ENCODE results near the gene RIN1.

RIN1 gene

DNA sequence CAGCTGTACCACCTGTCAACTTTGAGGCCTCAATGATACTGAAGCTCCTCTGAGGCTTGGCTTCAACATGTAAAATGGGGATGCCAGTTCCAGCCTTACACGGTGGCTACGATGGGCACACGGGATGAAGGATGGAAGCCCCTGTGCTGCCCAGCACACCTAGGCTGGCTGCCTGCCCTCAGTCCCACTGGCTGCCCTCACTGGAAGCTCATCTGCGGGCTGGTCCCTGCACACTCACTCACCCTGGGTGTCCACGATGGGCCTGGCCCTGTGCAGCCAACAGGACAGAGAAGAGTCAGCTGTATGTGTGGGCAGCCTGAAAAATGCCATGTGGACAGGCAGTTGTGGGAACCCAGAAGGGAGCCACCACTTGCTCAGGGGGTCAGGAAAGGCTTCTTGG lies 49.5 kb downstream of the RIN1 start:
- TF ChIP-seq, protein P1, sequence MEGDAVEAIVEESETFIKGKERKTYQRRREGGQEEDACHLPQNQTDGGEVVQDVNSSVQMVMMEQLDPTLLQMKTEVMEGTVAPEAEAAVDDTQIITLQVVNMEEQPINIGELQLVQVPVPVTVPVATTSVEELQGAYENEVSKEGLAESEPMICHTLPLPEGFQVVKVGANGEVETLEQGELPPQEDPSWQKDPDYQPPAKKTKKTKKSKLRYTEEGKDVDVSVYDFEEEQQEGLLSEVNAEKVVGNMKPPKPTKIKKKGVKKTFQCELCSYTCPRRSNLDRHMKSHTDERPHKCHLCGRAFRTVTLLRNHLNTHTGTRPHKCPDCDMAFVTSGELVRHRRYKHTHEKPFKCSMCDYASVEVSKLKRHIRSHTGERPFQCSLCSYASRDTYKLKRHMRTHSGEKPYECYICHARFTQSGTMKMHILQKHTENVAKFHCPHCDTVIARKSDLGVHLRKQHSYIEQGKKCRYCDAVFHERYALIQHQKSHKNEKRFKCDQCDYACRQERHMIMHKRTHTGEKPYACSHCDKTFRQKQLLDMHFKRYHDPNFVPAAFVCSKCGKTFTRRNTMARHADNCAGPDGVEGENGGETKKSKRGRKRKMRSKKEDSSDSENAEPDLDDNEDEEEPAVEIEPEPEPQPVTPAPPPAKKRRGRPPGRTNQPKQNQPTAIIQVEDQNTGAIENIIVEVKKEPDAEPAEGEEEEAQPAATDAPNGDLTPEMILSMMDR (conservative IDR thresholded peaks at IDR 0.05; ENCODE audit: low read depth, low read length) = no peak
- H3K4me3 ChIP-seq (ENCODE audit: low read depth, low read length) = no peak overlapping the region
- no peak for DNase-seq (ENCODE audit: low read depth)

DNA sequence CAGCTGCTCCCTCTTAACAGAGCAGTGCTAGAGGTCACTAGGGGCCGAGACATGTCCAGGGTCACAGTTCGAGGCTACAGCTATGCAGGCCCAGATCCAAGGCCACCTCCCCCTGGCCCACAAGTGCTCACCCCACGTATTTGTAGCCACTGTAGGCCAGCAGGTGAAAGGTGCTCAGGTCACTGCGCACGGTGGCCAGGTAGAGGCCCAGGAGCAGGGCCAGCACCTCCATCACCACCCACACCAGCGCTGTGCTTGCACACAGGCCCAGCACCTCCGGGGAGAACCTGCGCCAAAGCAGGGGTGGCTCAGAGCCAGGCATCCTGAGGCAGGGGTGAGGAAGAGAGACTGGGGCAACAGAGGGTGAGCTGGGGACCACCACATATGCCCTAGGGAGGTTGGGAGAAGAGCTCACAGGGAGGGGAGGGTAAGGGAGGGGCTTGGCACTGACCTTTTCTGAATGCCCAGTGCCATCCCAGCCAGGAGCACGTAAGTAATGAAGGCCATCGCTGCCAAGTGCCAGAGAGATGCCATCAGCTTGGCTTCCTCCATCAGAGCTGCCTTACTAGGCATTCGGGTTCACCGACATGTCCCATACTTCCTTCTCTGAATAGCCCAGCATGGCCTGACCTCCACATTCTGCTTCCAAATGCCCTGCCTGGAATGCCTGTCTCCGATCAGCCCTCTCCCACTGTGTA lies 50.8 kb downstream of the RIN1 start:
- H3K4me3 ChIP-seq (ENCODE audit: low read depth, low read length) = no peak overlapping the region
- TF ChIP-seq, protein P1 (conservative IDR thresholded peaks at IDR 0.05; ENCODE audit: low read depth, low read length) = no peak

DNA sequence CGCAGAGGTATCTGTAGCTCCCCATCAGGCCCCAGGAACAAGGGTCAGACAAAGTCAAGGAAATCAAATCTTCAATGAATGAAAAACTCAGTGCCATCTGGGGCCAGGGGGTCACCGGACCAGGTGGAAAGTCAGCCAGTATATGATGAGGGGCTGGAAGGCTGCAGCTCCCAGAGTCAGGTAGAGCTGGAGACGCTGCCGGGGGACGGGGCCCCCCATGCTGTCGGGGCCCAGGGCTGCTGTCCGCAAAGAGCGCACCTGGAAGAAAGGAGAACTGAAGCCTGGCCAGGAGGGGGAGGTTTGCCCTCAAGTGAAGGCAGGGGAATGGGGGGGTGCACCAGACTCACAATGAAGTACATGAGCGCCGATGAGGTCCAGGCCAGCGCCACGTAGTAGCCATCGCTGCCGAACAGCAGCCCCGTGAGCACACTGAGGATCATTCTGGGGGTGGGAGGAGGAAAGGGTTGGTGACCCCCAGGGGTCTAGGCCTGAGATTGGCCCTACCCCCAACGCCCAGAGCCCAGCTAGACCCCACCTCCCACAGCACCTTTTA lies 51.6 kb downstream of the RIN1 start:
- TF ChIP-seq, protein P1 (conservative IDR thresholded peaks at IDR 0.05; ENCODE audit: low read depth, low read length) = no peak
- DNase-seq (ENCODE audit: low read depth) = no peak
- no peak overlapping the region for H3K4me3 ChIP-seq (ENCODE audit: low read depth, low read length)

More for the DNA sequence above, 50.8 kb downstream of the RIN1 start:
- DNase-seq (ENCODE audit: low read depth) = no peak

DNA sequence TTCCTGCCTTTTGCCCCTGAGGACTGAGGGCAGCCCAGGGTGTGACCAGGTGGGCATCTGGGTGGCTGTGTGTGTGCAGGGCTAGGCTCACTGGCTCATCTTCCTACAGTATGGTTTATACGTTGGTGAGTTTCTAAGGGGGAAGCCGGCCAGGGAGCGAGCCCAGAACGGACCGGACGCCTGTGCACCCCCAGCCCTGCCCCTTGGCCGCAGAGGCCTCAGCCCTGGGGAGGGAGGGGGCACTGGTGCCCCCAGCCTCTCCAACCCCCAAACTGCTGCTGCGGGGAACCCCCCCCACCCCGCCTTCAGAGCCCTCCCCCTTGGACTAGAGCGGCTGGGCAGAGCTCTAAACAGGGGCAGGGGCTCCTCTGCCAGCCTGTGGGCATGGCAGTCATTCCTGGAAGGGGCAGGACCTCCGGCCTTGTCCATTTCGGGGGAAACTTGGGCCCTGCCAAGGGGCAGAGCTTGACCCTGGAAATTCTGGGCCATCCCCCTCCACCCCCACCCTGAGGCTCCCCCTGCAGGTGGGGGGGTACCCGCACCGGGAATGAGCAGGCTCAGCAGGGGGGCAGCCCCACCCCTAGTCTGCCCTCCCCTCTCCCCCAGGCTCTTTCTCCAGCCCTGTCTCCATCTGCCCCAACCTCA lies 52.7 kb downstream of the RIN1 start:
- no peak overlapping the region for H3K4me3 ChIP-seq (ENCODE audit: low read depth, low read length)
- TF ChIP-seq, protein P1 (conservative IDR thresholded peaks at IDR 0.05; ENCODE audit: low read depth, low read length) = no peak
- no peak for DNase-seq (ENCODE audit: low read depth)

DNA sequence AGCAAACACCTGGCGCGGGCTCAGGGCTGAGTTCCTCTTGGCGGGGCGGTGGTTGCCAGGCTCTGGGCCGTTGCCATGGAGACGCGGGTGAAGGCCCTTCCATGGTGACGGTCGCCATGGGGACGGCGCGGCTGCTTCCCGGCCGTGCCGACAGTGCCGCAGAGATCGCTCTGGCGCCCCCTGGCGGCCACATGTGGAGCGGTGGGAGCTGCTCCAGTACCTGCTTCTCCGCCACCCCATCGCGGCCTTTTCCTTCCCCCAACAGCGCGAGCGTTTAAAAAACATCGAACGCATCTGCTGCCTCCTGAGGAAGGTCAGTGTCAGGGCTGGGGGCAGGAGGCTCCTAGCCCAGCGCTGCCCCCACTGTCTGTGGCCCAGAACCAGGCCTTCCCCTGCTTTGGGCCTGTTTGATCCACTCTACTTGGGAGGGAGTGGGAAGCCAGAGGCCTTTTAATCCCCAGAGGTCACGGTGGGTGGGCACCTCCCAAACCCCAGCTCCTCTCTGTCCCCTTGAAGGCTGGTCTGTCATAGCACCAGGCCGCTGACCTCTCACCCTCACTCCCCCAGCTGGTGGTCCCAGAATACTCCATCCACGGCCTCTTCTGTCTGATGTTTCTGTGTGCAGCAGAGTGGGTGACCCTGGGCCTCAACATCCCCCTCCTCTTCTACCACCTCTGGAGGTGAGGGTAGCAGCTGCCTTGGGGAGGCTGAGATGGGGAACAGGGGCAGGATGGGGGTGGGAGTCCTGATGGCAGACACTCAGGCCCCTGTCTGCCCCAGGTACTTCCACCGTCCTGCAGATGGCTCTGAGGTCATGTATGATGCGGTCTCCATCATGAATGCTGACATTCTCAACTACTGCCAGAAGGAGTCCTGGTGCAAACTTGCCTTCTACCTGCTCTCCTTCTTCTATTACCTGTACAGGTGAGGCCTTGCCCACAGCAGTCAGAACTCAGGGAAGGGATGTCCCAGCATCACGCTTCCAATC lies 53.5 kb downstream of the RIN1 start:
- DNase-seq (ENCODE audit: low read depth) = peak; percentile 97
- TF ChIP-seq, protein P1 (conservative IDR thresholded peaks at IDR 0.05; ENCODE audit: low read depth, low read length) = peak; percentile 90
- H3K4me3 ChIP-seq (ENCODE audit: low read depth, low read length) = no peak overlapping the region

All from choroid plexus epithelial cell (primary cell).